SK-N-SH (cell line): ENCODE data around the gene ASTN2. TPM values are rescaled to one million over a fixed set of nuclear protein-coding genes. Genes with fewer than 3 reads are reported as not detected.

Experiments
- CTCF ChIA-PET: fragments of 300-600, 350-600 bp; formaldehyde crosslinking; extraction: SDS; loops from one replicate; lab custom pipeline; 2021; lab: Yijun Ruan, JAX
- POLR2A ChIA-PET: fragments of 350-600 bp; sonication (Branson Sonifier 250); formaldehyde crosslinking; extraction: SDS; loops from one replicate; lab custom pipeline; 2020; ENCODE audit warnings: antibody characterized with exemption, inconsistent platforms; lab: Yijun Ruan, JAX
- DNase-seq: peaks from one replicate; pipeline ENCODE4 v3.0.0; 2012
- H2AFZ ChIP-seq: fragments of 200-600 bp; sonication (generic); 2 replicates; pipeline ENCODE4 v1.8.1; 2016; ENCODE audit warnings: antibody characterized with exemption, mild to moderate bottlenecking, low read depth
- H3F3A ChIP-seq: fragments of 200-600 bp; sonication (generic); replicated peaks from 2 replicates; pipeline ENCODE3; 2016; ENCODE audit warnings: antibody characterized with exemption, mild to moderate bottlenecking; ENCODE audit not compliant: insufficient read depth
- H3K27ac ChIP-seq, 2 experiments: fragments of 200-500 bp in 1 of 2; fragments of 200-600 bp in 1 of 2; sonication (Bioruptor generic) in 1 of 2; sonication (generic), shearing (Covaris generic) in 1 of 2; 2 replicates each; pipeline versions ENCODE4 v1.5.1 to v1.6.1; 2014 to 2016; ENCODE audit warnings: low read depth in 2 of 2, inconsistent platforms in 1 of 2, low read length in 1 of 2, mild to moderate bottlenecking in 1 of 2, mixed read lengths in 1 of 2
- H3K27me3 ChIP-seq: fragments of 200-600 bp; sonication (generic), shearing (Covaris generic); 2 replicates; pipeline ENCODE4 v1.6.1; 2016; ENCODE audit warnings: mixed run types; ENCODE audit not compliant: insufficient read depth
- H3K36me3 ChIP-seq, 2 experiments: fragments of 200-500 bp in 1 of 2; fragments of 200-600 bp in 1 of 2; sonication (Bioruptor generic) in 1 of 2; sonication (generic) in 1 of 2; replicated peaks in 1 of 2; 2 replicates each; pipeline versions ENCODE3 to v1.5.1; 2014 to 2016; ENCODE audit warnings: low read length in 1 of 2, mild to moderate bottlenecking in 1 of 2; ENCODE audit not compliant: insufficient read depth in 2 of 2, control insufficient read depth in 1 of 2
- H3K4me1 ChIP-seq, 2 experiments: fragments of 200-500 bp in 1 of 2; fragments of 200-600 bp in 1 of 2; sonication (Bioruptor generic) in 1 of 2; sonication (generic), shearing (Covaris generic) in 1 of 2; 2 replicates each; pipeline versions ENCODE4 v1.5.1 to v1.6.1; 2014 to 2016; ENCODE audit warnings: low read depth in 1 of 2, low read length in 1 of 2, mixed run types in 1 of 2; ENCODE audit not compliant: insufficient read depth in 2 of 2, control insufficient read depth in 1 of 2
- H3K4me2 ChIP-seq: fragments of 200-600 bp; sonication (generic), shearing (Covaris generic); 2 replicates; pipeline ENCODE4 v1.6.1; 2017; ENCODE audit warnings: mixed run types
- H3K4me3 ChIP-seq, 2 experiments: fragments of 200-500 bp in 1 of 2; fragments of 200-600 bp in 1 of 2; sonication (Bioruptor generic) in 1 of 2; sonication (generic), shearing (Covaris generic) in 1 of 2; 2 replicates each; pipeline versions ENCODE4 v1.5.1 to v1.8.1; 2014 to 2016; ENCODE audit warnings: low read depth in 2 of 2, inconsistent platforms in 1 of 2, low read length in 1 of 2, mild to moderate bottlenecking in 1 of 2, mixed read lengths in 1 of 2, moderate library complexity in 1 of 2
- H3K79me2 ChIP-seq: fragments of 200-600 bp; sonication (generic); 2 replicates; pipeline ENCODE4 v1.8.1; 2017; ENCODE audit warnings: mild to moderate bottlenecking; ENCODE audit not compliant: insufficient read depth
- H3K9ac ChIP-seq: fragments of 200-600 bp; sonication (generic); 2 replicates; pipeline ENCODE4 v1.6.1; 2017; ENCODE audit warnings: mixed run types
- H3K9me2 ChIP-seq: fragments of 200-600 bp; sonication (generic); 2 replicates; pipeline ENCODE4 v1.6.1; 2017; ENCODE audit warnings: mixed run types
- H3K9me3 ChIP-seq: fragments of 200-600 bp; sonication (generic); 2 replicates; pipeline ENCODE4 v1.6.1; 2017; ENCODE audit warnings: mixed run types, mild to moderate bottlenecking, moderate library complexity
- H4K20me1 ChIP-seq: fragments of 200-600 bp; sonication (generic); 2 replicates; pipeline ENCODE4 v1.6.1; 2017; ENCODE audit warnings: mild to moderate bottlenecking, mixed run types; ENCODE audit not compliant: insufficient read depth
- EP300 ChIP-seq, 2 experiments: IDR thresholded peaks; 2 replicates each; pipeline versions ENCODE4 v1.4.0 to v1.6.1; 2012; ENCODE audit warnings: borderline replicate concordance in 1 of 2, low read depth in 1 of 2, low read length in 1 of 2
- EZH2phosphoT487 ChIP-seq: fragments of 200-600 bp; sonication (generic); IDR thresholded peaks from 2 replicates; pipeline ENCODE4 v1.6.1; 2017; ENCODE audit warnings: low read depth, mixed run types, mild to moderate bottlenecking, antibody characterized with exemption, moderate library complexity, borderline replicate concordance
- FOSL2 ChIP-seq: IDR thresholded peaks from 2 replicates; pipeline ENCODE4 v1.4.0; 2012; ENCODE audit warnings: low read depth, mild to moderate bottlenecking, moderate library complexity, borderline replicate concordance
- GATA2 ChIP-seq: sonication (generic); formaldehyde crosslinking; IDR thresholded peaks from 2 replicates; pipeline ENCODE4 v1.5.0; 2020; ENCODE audit warnings: mild to moderate bottlenecking, missing genetic modification reagents
- JUND ChIP-seq: IDR thresholded peaks from 2 replicates; pipeline ENCODE4 v1.4.0; 2012
- MEF2A ChIP-seq: IDR thresholded peaks from 2 replicates; pipeline ENCODE4 v1.4.0; 2012; ENCODE audit warnings: low read depth, borderline replicate concordance
- NFIC ChIP-seq: IDR thresholded peaks from 2 replicates; pipeline ENCODE4 v1.4.0; 2012; ENCODE audit warnings: borderline replicate concordance
- RAD21 ChIP-seq: IDR thresholded peaks from 2 replicates; pipeline ENCODE4 v1.6.1; 2012; ENCODE audit warnings: mild to moderate bottlenecking, low read length
- RFX5 ChIP-seq: IDR thresholded peaks from 2 replicates; pipeline ENCODE4 v1.6.1; 2012; ENCODE audit warnings: mild to moderate bottlenecking, improper control_type of control experiment, low read length
- RXRA ChIP-seq: IDR thresholded peaks from 2 replicates; pipeline ENCODE4 v1.4.0; 2012; ENCODE audit warnings: low read depth, mild to moderate bottlenecking, borderline replicate concordance
- SIN3A ChIP-seq: IDR thresholded peaks from 2 replicates; pipeline ENCODE4 v1.6.1; 2012; ENCODE audit warnings: low read depth, mild to moderate bottlenecking, low read length, moderate library complexity, borderline replicate concordance
- SMC3 ChIP-seq: IDR thresholded peaks from 2 replicates; pipeline ENCODE4 v1.6.1; 2012; ENCODE audit warnings: low read depth, low read length, improper control_type of control experiment
- TAF1 ChIP-seq: IDR thresholded peaks from 2 replicates; pipeline ENCODE4 v1.6.1; 2012; ENCODE audit warnings: low read depth, mild to moderate bottlenecking, low read length, moderate library complexity, borderline replicate concordance
- TCF12 ChIP-seq: IDR thresholded peaks from 2 replicates; pipeline ENCODE4 v1.4.0; 2012
- YY1 ChIP-seq: IDR thresholded peaks from 2 replicates; pipeline ENCODE4 v1.4.0; 2012; ENCODE audit warnings: low read depth, mild to moderate bottlenecking
- WGBS: methylation state at CpG from one replicate; pipeline ENCODE4 v1.1.6; 2017; ENCODE audit warnings: low lambda C conversion rate; 5-methylcytosine and 5-hydroxymethylcytosine counted together
- polyA plus RNA-seq, 3 experiments: library from polyadenylated mRNA; depleted of rRNA; stranded (reverse); fragments of >200 nt; gene quantifications; 2 replicates each; pipeline ENCODE4 v1.2.3, GENCODE V29; 2012
- TF ChIP-seq, protein P1 (sequence below): IDR thresholded peaks from 2 replicates; pipeline ENCODE4 v1.4.0; 2012; ENCODE audit warnings: low read depth, borderline replicate concordance
- TF ChIP-seq, protein P2 (sequence below): IDR thresholded peaks from 2 replicates; pipeline ENCODE4 v1.4.0; 2012; ENCODE audit warnings: low read depth
- TF ChIP-seq, protein P3 (sequence below): IDR thresholded peaks from 2 replicates; pipeline ENCODE4 v1.6.1; 2012; ENCODE audit warnings: mild to moderate bottlenecking, low read depth, low read length, moderate library complexity
- TF ChIP-seq, protein P4 (sequence below): IDR thresholded peaks from 2 replicates; pipeline ENCODE4; 2012

The ASTN2 gene
- polyA plus RNA-seq, 1 of the 3 experiments (the other 2 are of a cell fraction), result 6.6 TPM

DNA sequence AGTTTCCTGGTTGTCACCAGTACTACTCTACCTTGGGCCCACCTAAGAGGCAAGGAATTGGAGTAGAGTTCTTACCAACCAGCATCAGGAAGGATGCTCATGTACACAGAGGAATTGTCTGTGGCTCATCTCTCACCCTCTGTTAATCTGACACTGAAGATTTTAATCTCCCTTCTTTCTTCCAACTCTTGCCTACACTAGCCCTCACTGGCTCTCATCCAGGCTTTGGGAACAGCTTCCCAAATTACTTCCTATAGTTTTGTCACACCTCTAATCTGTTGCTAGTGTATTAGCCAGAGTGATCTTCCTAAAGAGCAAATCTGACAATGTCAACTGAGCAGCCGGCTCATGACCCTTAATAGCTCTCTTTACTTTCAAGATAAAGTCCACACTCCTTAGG lies 946.5 kb downstream of the ASTN2 start:
- Histone ChIP-seq H2AFZ (no peak overlapping the region), H4K20me1 (no peaks in the 10 kb centered on the region), H3K4me2 (no peak overlapping the region), H3K27ac (no peak overlapping the region)
- CTCF ChIA-PET, result no interaction called here
- TF ChIP-seq EZH2phosphoT487 (no peak), TCF12 (no peak), RFX5 (no peak), YY1 (no peak), FOSL2 (no peak), NFIC (no peak), RXRA (no peak), TAF1 (no peak)
- TF ChIP-seq, protein P1, sequence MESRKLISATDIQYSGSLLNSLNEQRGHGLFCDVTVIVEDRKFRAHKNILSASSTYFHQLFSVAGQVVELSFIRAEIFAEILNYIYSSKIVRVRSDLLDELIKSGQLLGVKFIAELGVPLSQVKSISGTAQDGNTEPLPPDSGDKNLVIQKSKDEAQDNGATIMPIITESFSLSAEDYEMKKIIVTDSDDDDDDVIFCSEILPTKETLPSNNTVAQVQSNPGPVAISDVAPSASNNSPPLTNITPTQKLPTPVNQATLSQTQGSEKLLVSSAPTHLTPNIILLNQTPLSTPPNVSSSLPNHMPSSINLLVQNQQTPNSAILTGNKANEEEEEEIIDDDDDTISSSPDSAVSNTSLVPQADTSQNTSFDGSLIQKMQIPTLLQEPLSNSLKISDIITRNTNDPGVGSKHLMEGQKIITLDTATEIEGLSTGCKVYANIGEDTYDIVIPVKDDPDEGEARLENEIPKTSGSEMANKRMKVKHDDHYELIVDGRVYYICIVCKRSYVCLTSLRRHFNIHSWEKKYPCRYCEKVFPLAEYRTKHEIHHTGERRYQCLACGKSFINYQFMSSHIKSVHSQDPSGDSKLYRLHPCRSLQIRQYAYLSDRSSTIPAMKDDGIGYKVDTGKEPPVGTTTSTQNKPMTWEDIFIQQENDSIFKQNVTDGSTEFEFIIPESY, result no peak
- TF ChIP-seq, protein P2, sequence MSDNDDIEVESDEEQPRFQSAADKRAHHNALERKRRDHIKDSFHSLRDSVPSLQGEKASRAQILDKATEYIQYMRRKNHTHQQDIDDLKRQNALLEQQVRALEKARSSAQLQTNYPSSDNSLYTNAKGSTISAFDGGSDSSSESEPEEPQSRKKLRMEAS, result no peak
- TF ChIP-seq, all 33 proteins: peak for 0
- POLR2A ChIA-PET, result no interaction called here
- no peak for DNase-seq
- Histone ChIP-seq H3K4me1 (peaks cover 4 to 7% of the 10 kb centered on the region in 2 experiments; a peak in 2 of 4 replicates), H3K9ac (no peak overlapping the region), H3K9me3 (no peaks in the 10 kb centered on the region), H3K9me2 (no peaks in the 10 kb centered on the region), H3K79me2 (no peaks in the 10 kb centered on the region), H3K36me3 (no peaks in the 10 kb centered on the region), H3F3A (no peaks in the 10 kb centered on the region), H3K27me3 (no peaks in the 10 kb centered on the region), H3K4me3 (no peak overlapping the region)
- WGBS, result 92% methylated on average over 1 of the region's 1 CpG

DNA sequence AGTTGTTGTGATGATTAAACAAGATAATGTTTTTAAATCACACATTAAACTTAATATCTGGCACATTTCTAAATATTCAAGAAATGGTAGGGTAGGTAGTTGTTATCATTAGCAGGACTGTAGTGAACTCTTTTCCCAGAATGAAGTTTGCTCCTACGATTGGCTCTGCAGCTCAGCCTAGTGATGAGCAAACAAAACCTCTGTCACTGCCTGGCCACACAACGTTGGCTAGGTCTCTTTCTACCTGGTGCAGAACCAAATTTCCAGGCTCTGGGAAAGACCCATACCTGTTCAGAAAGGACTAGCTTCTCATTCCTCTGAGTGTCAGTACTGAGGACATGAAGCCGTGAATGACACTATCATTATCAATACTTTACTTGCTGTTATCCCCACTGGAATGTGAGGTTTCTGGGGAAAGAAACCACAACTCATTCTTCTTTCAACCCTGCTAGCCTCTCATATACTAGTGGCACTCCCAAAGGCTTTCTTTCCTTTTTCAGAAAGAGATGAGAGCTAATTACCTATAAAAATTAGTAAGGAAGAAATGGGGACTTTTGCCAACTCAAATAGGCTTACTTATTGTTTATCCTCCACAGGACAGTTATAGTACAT lies 947.0 kb downstream of the ASTN2 start:
- CTCF ChIA-PET, result no interaction called here
- Histone ChIP-seq H3F3A (no peaks in the 10 kb centered on the region), H3K9me3 (no peaks in the 10 kb centered on the region), H3K9me2 (no peaks in the 10 kb centered on the region), H3K4me2 (no peak overlapping the region), H3K9ac (no peak overlapping the region), H4K20me1 (no peaks in the 10 kb centered on the region), H3K27ac (no peak overlapping the region), H3K36me3 (no peaks in the 10 kb centered on the region), H3K4me3 (no peak overlapping the region), H2AFZ (no peak overlapping the region), H3K4me1 (peaks cover 4 to 7% of the 10 kb centered on the region in 2 experiments; a peak in 2 of 4 replicates), H3K27me3 (no peaks in the 10 kb centered on the region), H3K79me2 (no peaks in the 10 kb centered on the region)
- POLR2A ChIA-PET, result no interaction called here
- no peak for TF ChIP-seq EZH2phosphoT487
- no peak for TF ChIP-seq SIN3A
- no peak for TF ChIP-seq JUND
- no peak for TF ChIP-seq GATA2 (CRISPR knock-in tag)
- no peak for TF ChIP-seq MEF2A
- TF ChIP-seq, protein P3, sequence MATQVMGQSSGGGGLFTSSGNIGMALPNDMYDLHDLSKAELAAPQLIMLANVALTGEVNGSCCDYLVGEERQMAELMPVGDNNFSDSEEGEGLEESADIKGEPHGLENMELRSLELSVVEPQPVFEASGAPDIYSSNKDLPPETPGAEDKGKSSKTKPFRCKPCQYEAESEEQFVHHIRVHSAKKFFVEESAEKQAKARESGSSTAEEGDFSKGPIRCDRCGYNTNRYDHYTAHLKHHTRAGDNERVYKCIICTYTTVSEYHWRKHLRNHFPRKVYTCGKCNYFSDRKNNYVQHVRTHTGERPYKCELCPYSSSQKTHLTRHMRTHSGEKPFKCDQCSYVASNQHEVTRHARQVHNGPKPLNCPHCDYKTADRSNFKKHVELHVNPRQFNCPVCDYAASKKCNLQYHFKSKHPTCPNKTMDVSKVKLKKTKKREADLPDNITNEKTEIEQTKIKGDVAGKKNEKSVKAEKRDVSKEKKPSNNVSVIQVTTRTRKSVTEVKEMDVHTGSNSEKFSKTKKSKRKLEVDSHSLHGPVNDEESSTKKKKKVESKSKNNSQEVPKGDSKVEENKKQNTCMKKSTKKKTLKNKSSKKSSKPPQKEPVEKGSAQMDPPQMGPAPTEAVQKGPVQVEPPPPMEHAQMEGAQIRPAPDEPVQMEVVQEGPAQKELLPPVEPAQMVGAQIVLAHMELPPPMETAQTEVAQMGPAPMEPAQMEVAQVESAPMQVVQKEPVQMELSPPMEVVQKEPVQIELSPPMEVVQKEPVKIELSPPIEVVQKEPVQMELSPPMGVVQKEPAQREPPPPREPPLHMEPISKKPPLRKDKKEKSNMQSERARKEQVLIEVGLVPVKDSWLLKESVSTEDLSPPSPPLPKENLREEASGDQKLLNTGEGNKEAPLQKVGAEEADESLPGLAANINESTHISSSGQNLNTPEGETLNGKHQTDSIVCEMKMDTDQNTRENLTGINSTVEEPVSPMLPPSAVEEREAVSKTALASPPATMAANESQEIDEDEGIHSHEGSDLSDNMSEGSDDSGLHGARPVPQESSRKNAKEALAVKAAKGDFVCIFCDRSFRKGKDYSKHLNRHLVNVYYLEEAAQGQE, result no peak
- TF ChIP-seq RAD21, result no peak
- TF ChIP-seq, protein P2, result no peak
- no peak for TF ChIP-seq RXRA
- no peak for TF ChIP-seq FOSL2
- TF ChIP-seq RFX5, result no peak
- TF ChIP-seq EP300 (IDR thresholded peaks at IDR 0.05; ENCODE audit: borderline replicate concordance in 1 of 2, low read depth in 1 of 2, low read length in 1 of 2), result no peak
- TF ChIP-seq, protein P4, sequence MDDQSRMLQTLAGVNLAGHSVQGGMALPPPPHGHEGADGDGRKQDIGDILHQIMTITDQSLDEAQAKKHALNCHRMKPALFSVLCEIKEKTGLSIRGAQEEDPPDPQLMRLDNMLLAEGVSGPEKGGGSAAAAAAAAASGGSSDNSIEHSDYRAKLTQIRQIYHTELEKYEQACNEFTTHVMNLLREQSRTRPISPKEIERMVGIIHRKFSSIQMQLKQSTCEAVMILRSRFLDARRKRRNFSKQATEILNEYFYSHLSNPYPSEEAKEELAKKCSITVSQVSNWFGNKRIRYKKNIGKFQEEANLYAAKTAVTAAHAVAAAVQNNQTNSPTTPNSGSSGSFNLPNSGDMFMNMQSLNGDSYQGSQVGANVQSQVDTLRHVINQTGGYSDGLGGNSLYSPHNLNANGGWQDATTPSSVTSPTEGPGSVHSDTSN, result no peak
- TF ChIP-seq TAF1, result no peak
- no peak for TF ChIP-seq SMC3
- 70% methylated on average over 3 of the region's 3 CpGs for WGBS
- no peak for DNase-seq
